ENCODE results near the gene UVRAG. TPM values are rescaled to one million over a fixed set of nuclear protein-coding genes. Genes with fewer than 3 reads are reported as not detected.
"Not testable (repeated sequence)": the region's sequence is repeated elsewhere in the genome, so short reads cannot be mapped to it uniquely, and the experiment has no call there.

The UVRAG gene
- polyA plus RNA-seq, 1 donor = 13.8 TPM

DNA sequence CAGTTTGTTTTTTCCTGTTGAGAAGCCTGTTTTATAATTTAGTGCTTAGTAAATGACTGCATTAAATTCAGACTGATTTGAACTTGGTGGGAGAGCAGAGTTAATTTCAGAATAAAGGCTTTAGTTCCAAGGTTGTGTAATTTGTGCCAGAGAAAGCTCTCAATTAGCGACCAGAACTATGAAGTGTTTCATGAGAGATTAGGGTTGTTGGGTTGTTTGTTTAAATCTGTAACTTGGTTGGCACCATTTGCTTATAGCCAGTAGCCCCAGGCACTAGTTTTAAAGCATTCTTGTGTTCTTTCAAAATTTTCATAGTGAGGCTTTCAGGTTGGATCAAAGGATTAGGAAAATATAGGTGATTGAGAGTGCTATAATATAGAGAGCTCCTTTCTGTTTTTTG is 25.5 kb downstream of the UVRAG start:
- H3K36me3 ChIP-seq (ENCODE audit: control insufficient read depth, insufficient read depth, low read length) = peaks cover 6% of the 10 kb centered on the region
- no peaks in the 10 kb centered on the region for H3K9me3 ChIP-seq (ENCODE audit: control insufficient read depth, low read depth, low read length)
- no peaks in the 10 kb centered on the region for H3K4me1 ChIP-seq (ENCODE audit: control insufficient read depth, insufficient read depth, low read length)
- H3K4me3 ChIP-seq (ENCODE audit: low read length) = no peak overlapping the region
- DNase-seq = no peak
- WGBS (ENCODE audit: insufficient coverage, low lambda C conversion rate) = 100% methylated on average over 1 of the region's 1 CpG
- no peak overlapping the region for H3K27ac ChIP-seq (ENCODE audit: low read length)
- H3K27me3 ChIP-seq (ENCODE audit: control insufficient read depth, insufficient read depth, low read length) = no peaks in the 10 kb centered on the region

DNA sequence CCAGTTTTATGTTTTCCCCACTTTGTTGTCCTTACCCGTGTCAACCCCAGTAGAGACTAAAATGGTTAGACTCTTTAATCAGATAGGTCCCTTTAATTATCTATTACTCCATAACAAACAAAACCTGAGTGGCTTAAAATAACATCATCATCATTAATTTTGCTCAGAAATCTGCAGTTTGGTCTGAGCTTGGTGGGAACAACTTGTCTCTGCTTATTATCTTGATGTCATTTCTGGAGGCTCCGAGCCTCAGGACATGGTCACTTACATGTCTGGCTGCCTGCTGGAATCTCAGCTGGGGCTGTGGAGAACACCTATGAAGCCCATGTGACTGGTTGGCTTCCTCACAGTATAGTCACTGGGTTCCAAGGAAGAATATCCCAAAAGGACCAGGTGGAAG is 26.7 kb downstream of the UVRAG start:
- Histone ChIP-seq H3K36me3 (ENCODE audit: control insufficient read depth, insufficient read depth, low read length) (peaks cover 6% of the 10 kb centered on the region), H3K9me3 (ENCODE audit: control insufficient read depth, low read depth, low read length) (no peaks in the 10 kb centered on the region), H3K27me3 (ENCODE audit: control insufficient read depth, insufficient read depth, low read length) (no peaks in the 10 kb centered on the region), H3K4me1 (ENCODE audit: control insufficient read depth, insufficient read depth, low read length) (no peaks in the 10 kb centered on the region), H3K27ac (ENCODE audit: low read length) (no peak overlapping the region), H3K4me3 (ENCODE audit: low read length) (no peak overlapping the region)
- DNase-seq = no peak
- WGBS (ENCODE audit: insufficient coverage, low lambda C conversion rate) = no CpG with 5 or more reads among the region's 2 CpGs

DNA sequence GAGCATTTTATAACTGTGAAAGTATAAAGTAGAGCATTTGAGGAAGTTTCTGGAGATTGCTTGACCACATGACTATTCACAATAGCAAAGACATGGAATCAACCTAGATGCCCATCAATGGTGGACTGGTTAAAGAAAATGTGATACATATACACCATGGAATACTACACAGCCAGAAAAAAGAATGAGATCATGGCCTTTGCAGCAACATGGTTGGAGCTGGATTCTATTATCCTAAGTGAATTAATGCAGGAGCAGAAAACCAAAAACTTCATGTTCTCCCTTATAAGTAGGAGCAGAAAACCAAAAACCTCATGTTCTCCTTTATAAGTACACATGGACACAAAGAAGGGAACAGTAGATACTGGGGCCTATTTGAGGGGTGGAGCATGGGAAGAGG is 30.3 kb downstream of the UVRAG start:
- H3K4me3 ChIP-seq (ENCODE audit: low read length) = no peak overlapping the region
- DNase-seq = no peak
- H3K9me3 ChIP-seq (ENCODE audit: control insufficient read depth, low read depth, low read length) = no peaks in the 10 kb centered on the region
- H3K36me3 ChIP-seq (ENCODE audit: control insufficient read depth, insufficient read depth, low read length) = peaks cover 3% of the 10 kb centered on the region
- no peaks in the 10 kb centered on the region for H3K27me3 ChIP-seq (ENCODE audit: control insufficient read depth, insufficient read depth, low read length)
- H3K27ac ChIP-seq (ENCODE audit: low read length) = no peak overlapping the region
- no peaks in the 10 kb centered on the region for H3K4me1 ChIP-seq (ENCODE audit: control insufficient read depth, insufficient read depth, low read length)

DNA sequence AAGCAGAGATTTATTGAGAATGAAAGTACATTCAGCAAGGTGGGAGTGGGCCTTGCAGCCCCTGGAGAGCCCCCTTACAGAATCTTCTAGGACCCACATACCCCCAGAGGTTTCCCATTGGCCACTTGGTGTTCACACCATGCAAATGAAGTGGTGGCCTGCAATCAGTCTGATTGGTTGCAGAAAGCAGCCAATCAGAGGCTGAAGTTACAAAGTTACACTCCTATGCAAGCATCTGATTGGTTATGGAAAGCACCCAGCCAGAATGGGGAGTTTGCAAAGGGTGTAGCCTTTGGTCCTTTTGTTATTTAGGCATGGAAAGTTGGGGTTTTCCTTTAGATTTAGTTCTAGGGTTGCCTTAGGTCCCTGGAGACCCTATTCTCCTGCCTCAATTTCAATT is 34.9 kb downstream of the UVRAG start:
- Histone ChIP-seq H3K4me3 (ENCODE audit: low read length) (no peak overlapping the region), H3K9me3 (ENCODE audit: control insufficient read depth, low read depth, low read length) (no peaks in the 10 kb centered on the region), H3K36me3 (ENCODE audit: control insufficient read depth, insufficient read depth, low read length) (no peaks in the 10 kb centered on the region), H3K27me3 (ENCODE audit: control insufficient read depth, insufficient read depth, low read length) (no peaks in the 10 kb centered on the region), H3K4me1 (ENCODE audit: control insufficient read depth, insufficient read depth, low read length) (no peaks in the 10 kb centered on the region), H3K27ac (ENCODE audit: low read length) (no peak overlapping the region)
- DNase-seq = no peak

DNA sequence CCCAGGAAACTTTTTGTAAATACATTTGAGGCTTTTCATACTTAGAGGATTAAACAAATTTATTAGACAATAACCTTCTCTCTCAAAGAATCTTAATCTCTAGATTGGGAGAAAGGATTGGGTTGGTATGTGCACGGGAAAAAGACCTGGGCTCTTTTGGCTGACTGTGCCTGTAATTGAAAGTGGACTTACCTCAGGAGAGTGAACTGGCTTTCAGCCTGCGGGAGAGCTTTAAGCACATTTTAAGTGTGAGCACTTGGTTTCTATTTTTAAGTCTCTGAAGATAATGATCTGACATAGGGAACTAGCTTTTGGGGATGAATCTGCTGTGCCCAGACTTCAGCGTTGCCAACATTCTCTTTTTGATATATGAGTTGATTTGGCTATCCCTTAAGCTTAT is 35.8 kb downstream of the UVRAG start:
- 60% methylated on average over 1 of the region's 3 CpGs for WGBS (ENCODE audit: insufficient coverage, low lambda C conversion rate)
- Histone ChIP-seq H3K4me3 (ENCODE audit: low read length) (no peak overlapping the region), H3K27ac (ENCODE audit: low read length) (no peak overlapping the region), H3K36me3 (ENCODE audit: control insufficient read depth, insufficient read depth, low read length) (no peaks in the 10 kb centered on the region), H3K9me3 (ENCODE audit: control insufficient read depth, low read depth, low read length) (no peaks in the 10 kb centered on the region), H3K4me1 (ENCODE audit: control insufficient read depth, insufficient read depth, low read length) (no peaks in the 10 kb centered on the region), H3K27me3 (ENCODE audit: control insufficient read depth, insufficient read depth, low read length) (no peaks in the 10 kb centered on the region)
- DNase-seq = no peak

DNA sequence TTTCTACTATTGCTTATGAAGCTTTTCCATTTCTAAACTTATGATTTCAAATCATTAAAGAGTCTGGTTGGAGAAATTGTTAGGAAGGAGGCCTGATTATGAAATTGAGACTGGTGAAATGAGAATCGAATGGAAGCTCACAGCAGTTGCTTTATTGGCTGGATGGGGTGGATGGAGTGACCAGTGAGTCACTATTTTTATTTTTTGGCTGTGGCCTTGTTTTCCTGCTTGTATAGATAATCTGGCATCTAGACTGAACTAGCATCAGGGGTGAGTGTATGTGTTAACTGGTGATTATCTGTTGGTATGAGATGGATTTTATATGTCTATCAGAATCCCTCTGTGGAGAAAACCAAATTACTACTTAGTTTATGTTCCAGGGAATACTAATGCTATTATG is 36.2 kb downstream of the UVRAG start:
- Histone ChIP-seq H3K4me1 (ENCODE audit: control insufficient read depth, insufficient read depth, low read length) (no peaks in the 10 kb centered on the region), H3K27ac (ENCODE audit: low read length) (no peak overlapping the region), H3K4me3 (ENCODE audit: low read length) (no peak overlapping the region), H3K36me3 (ENCODE audit: control insufficient read depth, insufficient read depth, low read length) (no peaks in the 10 kb centered on the region), H3K27me3 (ENCODE audit: control insufficient read depth, insufficient read depth, low read length) (no peaks in the 10 kb centered on the region), H3K9me3 (ENCODE audit: control insufficient read depth, low read depth, low read length) (no peaks in the 10 kb centered on the region)
- DNase-seq = no peak
- no CpG with 5 or more reads among the region's 1 CpG for WGBS (ENCODE audit: insufficient coverage, low lambda C conversion rate)

DNA sequence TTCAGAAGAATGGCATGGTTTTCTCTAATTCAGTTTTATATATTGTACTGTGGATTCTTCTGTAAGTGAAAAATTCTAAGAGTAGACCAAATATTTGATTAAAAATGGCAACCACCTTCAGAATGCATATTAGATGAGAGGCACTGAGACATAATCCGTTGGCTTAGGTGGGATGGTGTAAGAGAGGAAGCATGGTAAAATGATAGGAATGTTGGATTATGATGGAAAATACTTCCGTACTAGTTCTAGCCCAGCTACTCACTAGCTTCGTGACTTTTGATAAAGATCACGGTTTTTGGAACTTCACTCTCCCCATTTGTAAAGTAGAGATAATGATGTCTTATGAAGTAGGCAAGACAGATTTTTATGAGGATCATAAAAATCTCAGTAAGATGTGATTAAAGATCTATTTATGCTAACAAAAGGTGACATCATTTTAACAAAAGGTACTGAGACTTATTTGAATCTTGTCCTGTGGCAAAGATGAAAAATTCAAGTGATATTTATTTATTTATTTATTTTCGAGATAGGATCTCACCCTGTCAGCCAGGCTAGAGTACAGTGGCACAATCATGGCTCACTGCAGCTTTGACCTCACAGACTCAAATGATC is 37.5 kb downstream of the UVRAG start:
- no peak overlapping the region for H3K27ac ChIP-seq (ENCODE audit: low read length)
- no peaks in the 10 kb centered on the region for H3K27me3 ChIP-seq (ENCODE audit: control insufficient read depth, insufficient read depth, low read length)
- no peaks in the 10 kb centered on the region for H3K9me3 ChIP-seq (ENCODE audit: control insufficient read depth, low read depth, low read length)
- no peaks in the 10 kb centered on the region for H3K4me1 ChIP-seq (ENCODE audit: control insufficient read depth, insufficient read depth, low read length)
- H3K36me3 ChIP-seq (ENCODE audit: control insufficient read depth, insufficient read depth, low read length) = no peaks in the 10 kb centered on the region
- WGBS (ENCODE audit: insufficient coverage, low lambda C conversion rate) = no CpG with 5 or more reads among the region's 5 CpGs
- H3K4me3 ChIP-seq (ENCODE audit: low read length) = no peak overlapping the region
- DNase-seq = no peak

DNA sequence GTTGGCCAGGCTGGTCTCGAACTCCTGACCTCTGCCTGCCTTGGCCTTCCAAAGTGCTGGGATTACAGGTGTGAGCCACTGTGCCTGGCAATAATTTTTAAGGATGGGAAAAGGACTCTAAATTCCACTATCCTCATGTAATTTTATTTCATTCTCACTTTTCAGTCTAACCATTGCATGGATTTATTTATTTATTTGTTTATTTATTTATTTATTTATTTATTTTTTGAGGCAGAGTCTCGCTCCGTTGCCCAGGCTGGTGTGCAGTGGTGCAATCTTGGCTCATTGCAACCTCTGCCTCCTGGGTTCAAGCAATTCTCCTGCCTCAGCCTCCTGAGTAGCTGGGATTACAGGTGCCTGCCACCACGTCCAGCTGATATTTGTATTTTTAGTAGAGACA is 38.6 kb downstream of the UVRAG start:
- H3K4me1 ChIP-seq (ENCODE audit: control insufficient read depth, insufficient read depth, low read length); DNase-seq; H3K4me3 ChIP-seq (ENCODE audit: low read length); H3K36me3 ChIP-seq (ENCODE audit: control insufficient read depth, insufficient read depth, low read length); H3K9me3 ChIP-seq (ENCODE audit: control insufficient read depth, low read depth, low read length); H3K27me3 ChIP-seq (ENCODE audit: control insufficient read depth, insufficient read depth, low read length); H3K27ac ChIP-seq (ENCODE audit: low read length): not testable (repeated sequence)
- WGBS (ENCODE audit: insufficient coverage, low lambda C conversion rate) = no CpG with 5 or more reads among the region's 4 CpGs

DNA sequence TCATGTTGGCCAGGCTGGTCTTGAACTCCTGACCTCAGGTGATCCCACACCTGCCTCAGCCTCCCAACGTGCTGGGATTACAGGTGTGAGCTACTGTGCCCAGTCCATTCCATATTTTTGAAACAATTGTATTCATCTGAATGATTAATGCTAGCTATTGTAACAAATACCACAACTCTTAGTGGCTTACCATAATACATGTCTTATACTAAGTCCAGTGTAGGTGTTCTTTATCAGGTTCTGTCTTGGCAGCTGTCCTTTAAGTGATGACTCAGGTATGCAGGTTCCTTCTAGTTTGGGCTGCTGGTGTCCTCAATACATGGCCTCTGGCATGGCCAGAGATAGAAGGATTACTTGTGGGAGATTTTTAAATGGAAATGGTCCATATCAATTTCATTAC is 39.0 kb downstream of the UVRAG start:
- no peaks in the 10 kb centered on the region for H3K9me3 ChIP-seq (ENCODE audit: control insufficient read depth, low read depth, low read length)
- WGBS (ENCODE audit: insufficient coverage, low lambda C conversion rate) = no CpG with 5 or more reads among the region's 1 CpG
- no peaks in the 10 kb centered on the region for H3K36me3 ChIP-seq (ENCODE audit: control insufficient read depth, insufficient read depth, low read length)
- H3K4me3 ChIP-seq (ENCODE audit: low read length) = no peak overlapping the region
- H3K27me3 ChIP-seq (ENCODE audit: control insufficient read depth, insufficient read depth, low read length) = no peaks in the 10 kb centered on the region
- no peaks in the 10 kb centered on the region for H3K4me1 ChIP-seq (ENCODE audit: control insufficient read depth, insufficient read depth, low read length)
- no peak overlapping the region for H3K27ac ChIP-seq (ENCODE audit: low read length)
- no peak for DNase-seq

DNA sequence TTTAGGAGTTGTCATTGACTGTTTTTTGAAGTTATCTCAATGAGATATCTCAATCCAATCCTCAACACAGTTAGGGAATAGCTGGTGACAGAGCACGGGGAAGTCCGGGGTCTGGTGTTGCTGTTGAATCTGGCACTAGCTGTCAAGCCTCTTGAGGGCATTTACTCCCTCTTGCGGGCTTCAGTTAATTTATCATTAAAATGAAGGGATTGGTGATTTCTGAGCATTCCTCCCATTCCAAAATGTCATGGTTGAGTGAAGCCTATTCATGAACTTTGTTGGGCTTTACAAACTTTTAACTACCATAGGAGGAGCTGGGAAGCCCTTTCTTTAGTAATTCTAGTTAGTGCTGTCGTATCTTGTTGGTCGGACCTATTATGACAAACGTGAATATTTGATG is 40.2 kb downstream of the UVRAG start:
- no peaks in the 10 kb centered on the region for H3K4me1 ChIP-seq (ENCODE audit: control insufficient read depth, insufficient read depth, low read length)
- no CpG with 5 or more reads among the region's 6 CpGs for WGBS (ENCODE audit: insufficient coverage, low lambda C conversion rate)
- no peak overlapping the region for H3K4me3 ChIP-seq (ENCODE audit: low read length)
- H3K27ac ChIP-seq (ENCODE audit: low read length) = no peak overlapping the region
- H3K9me3 ChIP-seq (ENCODE audit: control insufficient read depth, low read depth, low read length) = no peaks in the 10 kb centered on the region
- DNase-seq = no peak
- H3K36me3 ChIP-seq (ENCODE audit: control insufficient read depth, insufficient read depth, low read length) = no peaks in the 10 kb centered on the region
- H3K27me3 ChIP-seq (ENCODE audit: control insufficient read depth, insufficient read depth, low read length) = no peaks in the 10 kb centered on the region

DNA sequence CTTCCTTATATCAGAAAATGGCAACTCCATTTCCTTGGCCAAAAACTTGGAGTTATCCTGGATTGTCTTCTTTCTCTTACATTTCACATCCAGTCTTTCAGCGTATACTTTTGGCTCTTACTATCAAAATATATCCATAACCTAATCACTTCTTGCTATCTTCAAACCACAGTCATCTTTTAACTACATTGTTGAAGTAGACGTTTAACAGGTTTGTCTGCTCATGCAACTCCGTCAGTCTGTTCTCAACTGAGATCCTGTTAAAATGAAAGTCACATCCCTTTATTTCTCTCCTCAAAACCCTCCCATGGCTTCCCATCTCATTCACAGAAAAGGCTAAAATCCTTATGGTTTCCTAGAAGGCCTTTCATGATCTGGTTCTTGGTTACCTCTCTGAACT is 41.9 kb downstream of the UVRAG start:
- Histone ChIP-seq H3K27ac (ENCODE audit: low read length) (no peak overlapping the region), H3K4me1 (ENCODE audit: control insufficient read depth, insufficient read depth, low read length) (no peaks in the 10 kb centered on the region), H3K36me3 (ENCODE audit: control insufficient read depth, insufficient read depth, low read length) (no peaks in the 10 kb centered on the region), H3K27me3 (ENCODE audit: control insufficient read depth, insufficient read depth, low read length) (no peaks in the 10 kb centered on the region), H3K9me3 (ENCODE audit: control insufficient read depth, low read depth, low read length) (no peaks in the 10 kb centered on the region), H3K4me3 (ENCODE audit: low read length) (no peak overlapping the region)
- DNase-seq = no peak
- 100% methylated on average over 3 of the region's 3 CpGs for WGBS (ENCODE audit: insufficient coverage, low lambda C conversion rate)
